ENCODE data around the gene FAM185A.
"Not testable (repeated sequence)": the region's sequence is repeated elsewhere in the genome, so short reads cannot be mapped to it uniquely, and the experiment has no call there.

FAM185A gene

DNA sequence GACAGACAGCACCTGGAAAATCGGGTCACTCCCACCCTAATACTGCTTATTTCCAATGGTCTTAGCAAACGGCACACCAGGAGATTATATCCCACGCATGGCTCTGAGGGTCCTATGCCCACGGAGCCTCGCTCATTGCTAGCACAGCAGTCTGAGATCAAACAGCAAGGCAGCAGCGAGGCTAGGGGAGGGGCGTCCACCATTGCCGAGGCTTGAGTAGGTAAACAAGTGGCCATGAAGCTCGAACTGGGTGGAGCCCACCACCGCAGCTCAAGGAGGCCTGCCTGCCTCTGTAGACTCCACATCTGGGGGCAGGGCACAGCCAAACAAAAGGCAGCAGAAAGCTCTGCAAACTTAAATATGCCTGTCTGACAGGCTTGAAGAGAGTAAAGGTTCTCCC, 32.1 kb downstream of the FAM185A start:
- not testable (repeated sequence) for DNase-seq

GRCh38 chr7:102788770-102789169, 40.0 kb downstream of the FAM185A start:
- DNase-seq: not testable (repeated sequence)

- not testable (repeated sequence) for DNase-seq
Measured at GRCh38 chr7:102790364-102791100, 41.7 kb downstream of the FAM185A start.

DNA sequence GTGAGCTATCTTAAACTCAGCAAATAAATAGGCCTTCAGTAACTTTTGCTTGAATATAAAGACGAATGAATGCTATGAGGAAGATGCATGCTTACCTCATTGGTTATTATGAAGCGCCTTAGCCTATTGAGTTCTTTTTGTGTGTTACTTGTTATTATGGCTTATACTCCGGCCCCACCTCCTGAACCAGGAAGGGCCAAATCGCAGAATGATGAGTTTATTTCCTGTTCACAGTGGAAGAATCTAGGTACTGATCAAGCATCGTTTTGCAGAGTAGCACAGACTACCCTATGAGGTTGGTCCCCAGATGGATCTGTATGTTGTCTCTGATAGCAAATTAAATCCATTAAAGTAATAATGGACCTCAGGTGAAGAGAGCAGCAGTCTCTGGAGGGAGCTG, 42.6 kb downstream of the FAM185A start:
- DNase-seq: not testable (repeated sequence)

DNA sequence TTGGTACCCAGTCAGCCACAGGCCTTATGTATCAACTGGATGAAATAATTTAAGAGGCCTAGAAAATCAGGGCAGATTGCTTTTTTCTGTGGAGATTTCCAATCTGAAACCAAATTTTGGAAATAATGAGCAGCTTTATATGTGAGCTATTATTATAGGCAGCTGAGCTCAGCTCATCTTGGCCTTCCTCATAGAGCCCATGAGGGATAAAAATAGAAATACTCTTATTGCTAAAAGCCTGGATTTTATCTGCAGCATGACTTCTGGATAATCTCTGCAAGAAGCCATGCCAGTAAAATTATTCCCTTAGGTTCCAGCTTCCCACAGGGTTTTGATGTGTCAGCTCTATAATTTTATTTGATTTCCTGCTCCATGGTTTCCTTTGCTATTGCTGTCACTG, 43.0 kb downstream of the FAM185A start:
- not testable (repeated sequence) for DNase-seq

DNA sequence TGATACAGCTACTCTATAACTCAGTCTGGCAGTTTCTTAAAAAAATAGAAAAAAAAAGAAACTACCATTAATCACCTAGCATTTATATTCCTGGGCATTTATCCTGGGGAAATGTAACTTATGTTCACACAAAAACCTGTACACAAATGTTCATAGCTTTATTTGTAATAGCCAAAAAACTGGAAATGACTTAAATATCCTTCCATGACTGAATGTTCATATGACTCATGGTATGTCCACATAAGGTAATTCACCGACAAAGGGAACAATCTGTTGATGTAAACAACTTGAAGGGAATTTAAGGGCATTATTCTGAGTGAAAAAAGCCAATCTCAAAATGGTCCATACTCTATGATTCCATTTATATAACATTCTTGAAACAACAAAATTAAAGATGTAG, 45.8 kb downstream of the FAM185A start:
- not testable (repeated sequence) for DNase-seq

DNA sequence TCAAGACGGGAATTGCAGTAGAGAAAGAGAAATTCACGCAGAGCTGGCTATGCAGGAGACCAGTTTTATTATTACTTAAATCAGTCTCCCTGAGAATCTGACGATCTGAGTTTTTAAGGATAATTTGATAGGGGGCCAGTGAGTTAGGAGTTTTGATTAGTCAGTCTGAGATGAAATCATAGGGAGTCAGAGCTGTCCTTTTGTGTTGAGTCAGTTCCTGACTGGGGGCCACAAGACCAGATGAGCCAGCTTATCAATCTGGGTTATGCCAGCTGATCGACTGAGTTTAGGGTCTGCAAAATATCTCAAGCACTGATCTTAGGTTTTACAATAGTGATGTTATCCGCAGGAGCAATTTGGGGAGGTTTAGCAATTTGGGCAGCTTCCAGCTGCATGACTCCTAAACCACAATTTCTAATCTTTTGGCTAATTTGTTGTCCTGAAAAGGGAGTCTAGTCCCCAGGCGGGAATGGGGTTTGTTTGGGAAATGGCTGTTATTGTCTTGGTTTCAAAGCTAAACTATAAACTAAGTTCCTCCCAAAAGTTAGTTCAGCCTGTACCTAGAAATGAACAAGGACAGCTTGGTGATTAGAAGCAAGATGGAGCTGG, 47.3 kb downstream of the FAM185A start:
- DNase-seq: peak; percentile 2

DNA sequence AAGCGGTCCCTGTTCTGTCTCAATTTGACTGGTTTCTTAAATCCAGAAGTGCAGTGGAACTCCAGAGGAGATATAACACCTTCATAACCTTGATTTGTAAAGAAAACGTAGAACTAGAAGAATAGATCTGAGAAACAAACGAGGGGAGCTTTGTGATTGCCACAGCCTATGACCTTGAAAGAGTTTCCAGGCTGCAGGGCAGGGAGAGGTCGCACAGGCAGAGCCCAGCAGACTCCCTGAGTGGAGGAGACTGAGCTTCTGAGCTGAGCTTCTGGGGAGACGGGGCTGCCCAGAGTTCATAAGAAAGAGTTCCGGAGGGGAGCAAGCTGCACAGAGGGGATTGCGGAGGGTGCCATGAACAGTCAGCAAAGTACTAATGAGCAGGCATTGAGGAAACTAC, 57.8 kb downstream of the FAM185A start:
- DNase-seq: no peak

DNA sequence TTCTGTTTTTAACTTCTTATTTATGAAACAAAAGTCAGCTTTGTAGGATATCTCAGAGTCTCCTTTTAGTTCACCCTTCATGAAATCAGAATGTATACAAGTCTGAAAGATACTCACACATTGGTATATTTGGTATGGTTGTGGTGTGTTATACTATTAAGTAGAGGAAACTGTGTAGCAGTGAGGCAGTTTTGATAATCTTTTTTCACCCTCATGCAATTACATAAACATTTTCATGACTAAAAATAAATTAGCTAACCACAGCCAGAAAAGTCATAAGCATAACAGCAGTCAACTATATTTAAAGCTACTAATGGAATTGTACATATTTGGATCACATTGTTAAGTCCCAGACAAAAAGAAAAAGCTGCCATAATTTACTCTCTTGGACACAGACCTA, 62.1 kb downstream of the FAM185A start:
- no peak for DNase-seq

DNA sequence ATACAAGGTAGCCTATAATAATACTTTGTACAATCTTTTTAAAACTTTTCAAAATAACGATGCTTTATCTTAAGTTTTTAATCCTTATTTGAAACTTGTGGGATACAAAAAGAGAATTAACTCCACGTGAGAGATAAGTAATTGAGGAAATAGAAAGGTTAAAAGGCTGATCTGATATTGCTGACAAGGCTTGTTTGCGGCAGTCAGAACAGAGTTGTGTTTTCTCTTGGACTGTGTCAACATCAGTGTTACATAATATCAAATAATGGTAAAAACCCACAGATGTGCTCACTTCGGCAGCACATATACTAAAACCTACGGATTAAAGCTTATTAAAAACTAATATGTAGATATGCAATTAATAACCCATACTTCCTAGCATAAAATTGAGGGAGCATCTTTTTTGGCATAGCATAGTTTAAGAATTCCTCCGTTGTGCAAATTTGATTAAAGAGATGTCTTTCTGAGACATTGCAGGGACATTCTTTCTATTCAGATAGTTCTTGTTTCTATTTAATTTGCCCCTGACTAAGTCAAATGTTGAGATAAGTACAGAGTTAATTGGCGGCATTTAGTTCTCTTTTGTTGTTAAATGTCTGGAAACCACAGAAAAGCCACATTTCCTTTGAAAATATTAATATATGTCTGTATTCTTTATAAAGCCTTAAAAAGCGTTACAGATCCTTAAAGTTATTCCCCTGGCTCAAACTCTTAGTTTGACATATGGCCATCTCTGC, 63.3 kb downstream of the FAM185A start:
- DNase-seq: no peak

DNA sequence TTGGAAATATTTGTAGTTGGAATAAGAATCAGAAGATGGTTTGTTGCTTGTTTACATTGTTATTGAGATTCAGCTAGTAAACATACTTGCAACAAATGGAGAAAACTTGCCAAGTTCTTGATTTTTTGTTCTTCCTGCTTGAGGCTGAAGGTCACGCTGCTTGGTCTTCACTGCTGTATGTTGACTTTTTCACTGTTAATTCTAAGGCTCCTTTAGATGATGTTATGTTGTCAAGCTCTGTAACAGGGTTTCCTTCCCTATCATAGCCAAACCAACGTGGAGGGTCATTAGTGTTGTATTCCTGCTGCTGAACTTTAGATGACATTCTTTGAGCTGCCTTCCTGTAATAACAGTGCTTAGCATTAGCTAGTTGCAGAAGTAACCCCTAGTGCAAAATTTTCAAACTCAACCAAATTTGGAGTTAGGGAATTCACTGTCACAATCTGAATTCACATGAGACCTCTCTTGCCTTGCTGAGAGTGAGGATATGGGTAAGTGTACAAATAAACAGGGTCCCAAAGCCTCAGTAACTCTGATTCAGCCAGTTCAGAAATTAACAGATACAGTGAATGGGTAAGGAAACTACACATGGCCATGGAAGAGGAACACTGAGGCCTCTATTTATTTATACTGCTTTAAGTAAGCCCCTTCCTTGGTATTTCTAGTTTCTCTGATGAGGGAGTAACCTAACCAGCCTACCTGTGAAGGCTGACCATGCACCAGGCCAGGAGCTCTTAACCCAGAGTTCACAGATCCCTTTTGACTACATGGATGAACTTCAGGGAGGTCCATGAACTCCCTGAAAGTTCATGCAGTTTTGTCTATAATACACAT, 64.6 kb downstream of the FAM185A start:
- DNase-seq: no peak

DNA sequence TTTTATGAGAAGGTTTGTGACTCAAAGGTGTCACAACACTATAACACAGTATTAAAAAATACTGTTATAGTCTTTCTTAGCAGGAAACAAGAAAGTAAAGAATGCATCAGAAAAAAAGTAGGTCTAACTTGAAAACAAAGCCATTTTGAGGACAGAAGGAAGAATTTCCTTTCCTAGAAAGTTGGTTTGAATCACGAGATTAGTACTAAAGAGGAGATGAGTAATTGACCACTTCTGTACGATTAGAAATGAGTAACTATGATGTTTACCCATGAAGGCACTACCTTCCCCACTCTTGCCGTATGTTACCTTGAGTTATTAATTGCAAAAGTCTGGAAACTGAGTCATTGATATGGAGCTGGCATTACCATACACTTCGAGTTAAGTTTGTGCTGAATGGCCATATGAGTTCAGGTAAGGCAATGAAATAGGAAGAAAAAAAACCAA, 65.2 kb downstream of the FAM185A start:
- peak; percentile 55 for DNase-seq

DNA sequence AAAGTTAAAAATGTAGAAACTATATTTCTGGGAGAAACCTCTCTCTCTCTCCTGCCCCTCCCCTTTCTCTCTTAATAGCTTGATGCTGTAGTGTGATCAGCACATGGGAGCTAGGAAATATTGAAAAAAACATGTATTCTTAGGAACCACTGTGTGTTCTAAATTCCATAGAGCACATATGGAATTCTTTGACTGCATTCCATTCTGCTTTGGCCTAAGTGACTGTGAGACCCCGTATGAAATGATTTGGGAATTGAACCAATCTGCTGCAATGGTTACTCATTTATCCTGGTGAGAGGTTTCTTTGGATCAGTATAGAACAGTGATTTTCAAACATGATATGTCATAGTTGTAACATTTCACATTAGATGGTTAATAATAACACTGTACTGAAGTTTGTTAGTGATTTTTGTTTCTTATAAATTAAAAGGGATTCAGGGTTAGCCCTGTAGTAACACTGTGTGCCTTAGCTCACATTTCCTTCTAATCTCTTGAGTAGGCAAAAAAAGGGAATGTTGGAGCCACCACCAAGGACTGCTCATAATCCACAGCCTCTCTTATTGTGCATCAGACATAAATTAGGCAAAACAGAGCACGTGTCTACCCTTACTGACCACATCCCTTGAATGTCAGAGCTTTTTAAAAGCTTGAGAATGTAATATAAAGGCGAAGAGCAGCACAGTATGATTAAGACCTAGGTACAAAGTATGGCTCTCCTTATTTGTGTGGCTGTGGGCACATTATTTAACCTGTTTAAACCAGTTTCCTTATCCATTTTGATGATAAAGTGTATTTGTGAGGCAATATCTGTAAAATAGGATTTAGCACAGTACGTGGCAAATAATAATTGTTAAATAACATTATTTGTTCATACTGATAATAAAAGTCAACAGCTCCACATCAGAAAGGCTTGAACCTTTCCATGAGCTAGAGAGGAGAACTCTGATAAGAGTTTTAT, 69.1 kb downstream of the FAM185A start:
- peak; percentile 64 for DNase-seq

- no peak for DNase-seq
Measured at GRCh38 chr7:102819151-102819550, 70.4 kb downstream of the FAM185A start.

GRCh38 chr7:102821994-102822747, 73.4 kb downstream of the FAM185A start:
- no peak for DNase-seq

DNA sequence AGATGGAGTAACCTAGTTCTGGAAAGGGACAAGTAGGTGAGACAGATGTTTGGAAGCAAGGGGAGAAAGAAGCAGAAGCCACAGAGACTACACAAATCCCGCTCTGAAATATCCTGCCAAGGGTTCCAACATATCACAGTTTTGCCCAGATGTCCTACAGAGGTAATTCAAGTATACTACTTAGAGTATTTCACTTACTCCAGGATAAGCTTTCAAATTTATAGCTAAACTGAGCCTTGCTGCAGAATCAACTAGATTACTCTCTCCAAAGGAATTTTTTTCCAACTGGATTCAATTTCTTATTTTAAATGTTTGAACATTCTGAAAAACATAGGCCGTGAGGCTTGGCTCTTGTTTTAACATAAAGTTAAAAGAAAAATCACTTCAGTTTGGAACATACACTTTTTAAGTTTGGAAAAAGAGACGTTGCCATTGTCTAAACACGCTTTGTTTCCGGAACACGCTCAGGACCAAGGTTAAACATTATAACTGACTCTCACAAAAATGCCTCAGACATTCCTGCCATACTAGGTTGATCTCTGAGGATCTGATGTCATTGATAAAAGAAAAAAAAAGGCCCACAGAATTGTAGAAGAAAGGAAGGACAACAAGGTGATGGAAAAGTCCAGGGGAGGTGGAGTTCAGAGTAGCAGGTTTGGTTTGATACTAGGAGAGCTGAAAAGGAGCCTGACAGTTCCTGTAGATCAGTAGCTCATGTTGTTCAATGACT, 74.8 kb downstream of the FAM185A start:
- DNase-seq: peak; percentile 27

DNA sequence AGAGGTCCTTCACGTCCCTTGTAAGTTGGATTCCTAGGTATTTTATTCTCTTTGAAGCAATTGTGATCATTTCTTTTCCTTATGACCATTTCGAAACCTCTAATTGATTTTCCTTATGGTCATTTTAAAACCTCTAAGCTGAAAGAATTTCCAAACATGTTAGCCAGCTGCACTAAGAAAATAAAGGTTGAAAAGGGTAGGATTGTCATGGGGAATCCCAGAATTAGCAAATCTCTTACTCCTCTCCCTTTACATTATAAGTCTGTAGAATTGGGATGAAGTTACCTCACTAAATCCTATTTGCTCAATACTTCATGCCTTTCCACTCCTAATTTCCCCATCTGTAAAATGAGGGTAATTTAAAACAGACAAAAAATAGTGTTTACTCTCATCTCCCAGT, 79.5 kb downstream of the FAM185A start:
- peak; percentile 52 for DNase-seq

GRCh38 chr7:102829075-102829474, 80.3 kb downstream of the FAM185A start:
- DNase-seq: no peak

- DNase-seq: peak; percentile 75
Measured at GRCh38 chr7:102830197-102830596, 81.4 kb downstream of the FAM185A start.

DNA sequence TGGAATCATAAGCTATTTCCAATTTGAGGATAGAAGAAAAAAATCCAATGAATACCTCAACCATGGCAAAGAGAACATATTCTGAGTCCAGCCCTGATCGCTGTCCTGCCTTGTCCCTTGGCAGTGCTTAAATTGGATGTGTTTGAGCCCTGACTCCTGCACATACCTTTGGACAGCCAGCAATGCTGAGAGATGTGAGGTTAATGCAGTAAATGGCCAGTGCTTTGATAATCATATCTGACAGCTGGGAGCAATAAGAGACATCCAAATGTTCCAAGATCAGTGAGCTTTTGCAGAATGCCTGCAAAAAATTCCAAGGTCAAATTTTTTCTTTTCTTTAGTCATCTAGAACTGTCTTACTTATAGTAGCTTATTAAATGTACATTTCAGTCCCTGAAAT, 83.9 kb downstream of the FAM185A start:
- DNase-seq: peak; percentile 16
